ENCODE measurements around the gene COL1A2.
A peak's percentile ranks its signal among the peaks of the same experiment; 100 is the strongest.

Gene COL1A2

GRCh38 chr7:94434042-94434441 lies 39.3 kb downstream of the COL1A2 start:
- no peak for DNase-seq (ENCODE audit: low spot score)

GRCh38 chr7:94436018-94436604 lies 41.4 kb downstream of the COL1A2 start:
- DNase-seq (ENCODE audit: low spot score) = peak; percentile 42

GRCh38 chr7:94436700-94437099 lies 42.0 kb downstream of the COL1A2 start:
- DNase-seq (ENCODE audit: low spot score) = no peak

- DNase-seq (ENCODE audit: low spot score) = no peak
Observed at GRCh38 chr7:94439893-94440381, 45.2 kb downstream of the COL1A2 start.

GRCh38 chr7:94440451-94441039 lies 45.9 kb downstream of the COL1A2 start:
- DNase-seq (ENCODE audit: low spot score) = no peak

GRCh38 chr7:94441138-94441537 lies 46.4 kb downstream of the COL1A2 start:
- DNase-seq (ENCODE audit: low spot score) = no peak

GRCh38 chr7:94442639-94443038 lies 47.9 kb downstream of the COL1A2 start:
- DNase-seq (ENCODE audit: low spot score) = no peak

- DNase-seq (ENCODE audit: low spot score) = no peak
Observed at GRCh38 chr7:94444813-94445212, 50.1 kb downstream of the COL1A2 start.

GRCh38 chr7:94445696-94446194 lies 51.0 kb downstream of the COL1A2 start:
- no peak for DNase-seq (ENCODE audit: low spot score)

- DNase-seq (ENCODE audit: low spot score) = no peak
Observed at GRCh38 chr7:94446308-94446707, 51.6 kb downstream of the COL1A2 start.

GRCh38 chr7:94449151-94449725 lies 54.5 kb downstream of the COL1A2 start:
- DNase-seq (ENCODE audit: low spot score) = no peak

GRCh38 chr7:94450044-94450697 lies 55.5 kb downstream of the COL1A2 start:
- DNase-seq (ENCODE audit: low spot score) = no peak

GRCh38 chr7:94451187-94451586 lies 56.5 kb downstream of the COL1A2 start:
- no peak for DNase-seq (ENCODE audit: low spot score)

- no peak for DNase-seq (ENCODE audit: low spot score)
Observed at GRCh38 chr7:94452239-94452638, 57.5 kb downstream of the COL1A2 start.

GRCh38 chr7:94453898-94454297 lies 59.2 kb downstream of the COL1A2 start:
- no peak for DNase-seq (ENCODE audit: low spot score)

- no peak for DNase-seq (ENCODE audit: low spot score)
Observed at GRCh38 chr7:94458041-94458440, 63.3 kb downstream of the COL1A2 start.

GRCh38 chr7:94466516-94466915 lies 71.8 kb downstream of the COL1A2 start:
- DNase-seq (ENCODE audit: low spot score) = no peak

- no peak for DNase-seq (ENCODE audit: low spot score)
Observed at GRCh38 chr7:94471604-94472003, 76.9 kb downstream of the COL1A2 start.

GRCh38 chr7:94472608-94473007 lies 77.9 kb downstream of the COL1A2 start:
- DNase-seq (ENCODE audit: low spot score) = no peak

GRCh38 chr7:94476251-94476840 lies 81.7 kb downstream of the COL1A2 start:
- DNase-seq (ENCODE audit: low spot score) = no peak

- no peak for DNase-seq (ENCODE audit: low spot score)
Observed at GRCh38 chr7:94477878-94478277, 83.2 kb downstream of the COL1A2 start.

GRCh38 chr7:94478648-94479214 lies 84.0 kb downstream of the COL1A2 start:
- DNase-seq (ENCODE audit: low spot score) = no peak

Data from CD4-positive, alpha-beta T cell treated with Interleukin-6 at 100 ng/mL for 8 hours (primary cell).